ENCODE data around the gene APOA1. TPM values are rescaled to one million over a fixed set of nuclear protein-coding genes. Genes with fewer than 3 reads are reported as not detected.
A peak's percentile ranks its signal among the peaks of the same experiment; 100 is the strongest.

APOA1 gene
- total and polyA plus RNA-seq, 2 of the 4 experiments (the other 2 are of a cell fraction) = 0.18 to 0.89 TPM

DNA sequence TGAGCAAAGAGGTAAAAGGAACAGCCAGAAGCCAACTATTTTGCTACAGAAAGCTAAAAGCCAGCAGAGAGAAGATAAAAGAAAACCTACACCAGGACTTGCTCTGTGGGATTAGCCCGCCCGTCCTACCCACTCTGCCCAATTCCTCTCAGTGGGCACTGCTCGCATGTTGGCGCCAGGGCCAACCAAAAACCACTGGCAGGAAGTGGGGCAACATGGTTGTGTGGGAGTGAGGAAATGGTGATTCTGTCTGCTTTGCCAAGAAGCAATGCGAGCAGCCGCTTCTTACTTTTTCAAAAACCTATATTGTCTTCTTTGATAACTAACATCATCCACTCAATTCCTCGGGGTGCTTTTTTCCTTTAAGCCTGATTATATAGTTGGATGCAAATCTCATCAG, 14.2 kb upstream of the APOA1 start:
- Histone ChIP-seq H3K23ac (ENCODE audit: low read depth, low read length) (no peak overlapping the region), H4K8ac (ENCODE audit: low read depth in 2 of 2, low read length in 2 of 2) (peak overlapping the region in 1 of 2 experiments; percentile 20; a peak in 1 of 4 replicates), H2BK5ac (ENCODE audit: low read depth, low read length, poor library complexity, severe bottlenecking) (no peak overlapping the region), H4K20me1 (ENCODE audit: insufficient read depth, low read length) (peaks cover 17% of the 10 kb centered on the region), H3K56ac (ENCODE audit: extremely low read depth, insufficient read depth, low read length) (no peak overlapping the region), H3K4ac (ENCODE audit: low read depth, low read length) (no peak overlapping the region; the same call in 1 of the 2 replicates), H3K4me1 (ENCODE audit: control insufficient read depth, insufficient read depth, low read length) (peaks cover 16% of the 10 kb centered on the region), H3K18ac (ENCODE audit: low read depth, low read length) (no peak overlapping the region), H3K4me2 (ENCODE audit: low read depth, low read length) (no peak overlapping the region), H4K5ac (ENCODE audit: low read depth, low read length) (no peak overlapping the region), H3K27me3 (ENCODE audit: control insufficient read depth, insufficient read depth, low read length) (no peaks in the 10 kb centered on the region), H2BK20ac (ENCODE audit: low read depth, low read length) (no peak overlapping the region; the same call in none of the 2 replicates), H2AK5ac (ENCODE audit: low read depth, low read length) (no peak overlapping the region), H2BK15ac (ENCODE audit: low read depth, low read length) (no peak overlapping the region), H3K4me3 (ENCODE audit: insufficient read depth, low read depth, low read length) (no peak overlapping the region), H3K14ac (replicated peaks; ENCODE audit: low read depth, low read length) (no peak overlapping the region), H3K9ac (ENCODE audit: low read depth, low read length) (no peak overlapping the region), H3K9me1 (ENCODE audit: insufficient read depth, low read length) (peaks cover 23% of the 10 kb centered on the region), H4K91ac (ENCODE audit: insufficient read depth, low read depth, low read length) (no peak overlapping the region), H2BK120ac (ENCODE audit: low read depth, low read length) (no peak overlapping the region), H2AFZ (replicated peaks; ENCODE audit: low read length, poor library complexity) (no peak overlapping the region), H3K36me3 (ENCODE audit: control insufficient read depth, insufficient read depth, low read length) (peaks cover 20% of the 10 kb centered on the region), H3K9me3 (ENCODE audit: control insufficient read depth, insufficient read depth, low read length) (no peaks in the 10 kb centered on the region), H3K27ac (ENCODE audit: insufficient read depth, low read length) (no peak overlapping the region), H3K79me1 (ENCODE audit: low read depth in 1 of 2, low read length in 2 of 2) (peaks cover 6 to 29% of the 10 kb centered on the region in 2 experiments; a peak in 3 of 4 replicates), H2AK9ac (replicated peaks; ENCODE audit: low read depth, low read length, poor library complexity) (no peak overlapping the region)
- dilution Hi-C loops (cut with HindIII; ENCODE audit: low sequenced_read_pairs, unreplicated experiment) (no loop called here), in situ Hi-C loops (cut with MboI; ENCODE audit: low sequenced_read_pairs) (no loop called here), intact Hi-C loops (cut with micrococcal nuclease) (loop anchor here (10.0 kb wide), 1 partner anchor 373 kb away; no protein-coding TSS in a partner anchor)
- no peak for TF ChIP-seq SMC3 (IDR thresholded peaks at IDR 0.05; ENCODE audit: low read depth, low read length)
- TF ChIP-seq, protein P1, sequence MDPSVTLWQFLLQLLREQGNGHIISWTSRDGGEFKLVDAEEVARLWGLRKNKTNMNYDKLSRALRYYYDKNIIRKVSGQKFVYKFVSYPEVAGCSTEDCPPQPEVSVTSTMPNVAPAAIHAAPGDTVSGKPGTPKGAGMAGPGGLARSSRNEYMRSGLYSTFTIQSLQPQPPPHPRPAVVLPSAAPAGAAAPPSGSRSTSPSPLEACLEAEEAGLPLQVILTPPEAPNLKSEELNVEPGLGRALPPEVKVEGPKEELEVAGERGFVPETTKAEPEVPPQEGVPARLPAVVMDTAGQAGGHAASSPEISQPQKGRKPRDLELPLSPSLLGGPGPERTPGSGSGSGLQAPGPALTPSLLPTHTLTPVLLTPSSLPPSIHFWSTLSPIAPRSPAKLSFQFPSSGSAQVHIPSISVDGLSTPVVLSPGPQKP (IDR thresholded peaks at IDR 0.05; ENCODE audit: borderline replicate concordance, low read depth, low read length) = no peak
- TF ChIP-seq RCOR1 (IDR thresholded peaks at IDR 0.05; ENCODE audit: insufficient replicate concordance, low read length) = no peak
- no peak for TF ChIP-seq CHD1 (IDR thresholded peaks at IDR 0.05; ENCODE audit: low read depth, low read length)
- no peak for TF ChIP-seq BHLHE40 (IDR thresholded peaks at IDR 0.05; ENCODE audit: low read depth, low read length)
- TF ChIP-seq POLR2A (IDR thresholded peaks at IDR 0.05; ENCODE audit: low read depth, low read length) = no peak
- TF ChIP-seq CTCF (conservative IDR thresholded peaks at IDR 0.05; ENCODE audit: low read depth, low read length) = no peak
- DNase-seq (no peak), ATAC-seq (ENCODE audit: low read depth) (no peak)
- CTCF ChIA-PET = interaction anchor here (0.9 to 1.4 kb wide), 2 partner anchors 11 to 29 kb away, joined by 4 read pairs; partner anchors contain the start of gene APOA4
- no TSS peak for BruUV-seq (replicated peaks)
- WGBS, 2 experiments (ENCODE audit: extremely low coverage in 2 of 2, insufficient read length in 1 of 2) = no CpG with 5 or more reads among the region's 7 CpGs
- POLR2A ChIA-PET (ENCODE audit: unreplicated experiment) = no interaction called here

All from IMR-90 (cell line).